SK-N-MC (cell line): ENCODE results near the gene BCAS1.

Source experiments
- EZH2 ChIP-seq: fragments of 200-600 bp; sonication (generic); IDR thresholded peaks from one replicate; pipeline ENCODE4 v1.6.1; 2017; ENCODE audit warnings: antibody characterized with exemption
- POLR2AphosphoS5 ChIP-seq: IDR thresholded peaks from 2 replicates; pipeline ENCODE4 v1.6.1; 2012; ENCODE audit warnings: mild to moderate bottlenecking, low read depth, low read length, borderline replicate concordance

GRCh38 chr20:54107600-54108325, 37.4 kb upstream of the BCAS1 start:
- TF ChIP-seq EZH2 (no peak), POLR2AphosphoS5 (no peak)
